ENCODE data around the gene HLF. TPM values are rescaled to one million over a fixed set of nuclear protein-coding genes. Genes with fewer than 3 reads are reported as not detected.

HLF gene
- total RNA-seq, 1 experiment from 2014 or later, result 0.13 TPM

- DNase-seq (ENCODE audit: low read depth, low spot score) (no peak), ATAC-seq (no peak)
- CTCF ChIA-PET, result no interaction called here
- in situ Hi-C loops (cut with HindIII; ENCODE audit: low pct_unique_long_range_greater_than_20kb, low sequenced_read_pairs), result no loop called here
- no peak overlapping the region for H3K4me3 ChIP-seq (ENCODE audit: low read depth in 2 of 2, low read length in 2 of 2)
- no peak for TF ChIP-seq POLR2AphosphoS5 (IDR thresholded peaks at IDR 0.05; ENCODE audit: low read depth, low read length)
- TF ChIP-seq, protein P1, sequence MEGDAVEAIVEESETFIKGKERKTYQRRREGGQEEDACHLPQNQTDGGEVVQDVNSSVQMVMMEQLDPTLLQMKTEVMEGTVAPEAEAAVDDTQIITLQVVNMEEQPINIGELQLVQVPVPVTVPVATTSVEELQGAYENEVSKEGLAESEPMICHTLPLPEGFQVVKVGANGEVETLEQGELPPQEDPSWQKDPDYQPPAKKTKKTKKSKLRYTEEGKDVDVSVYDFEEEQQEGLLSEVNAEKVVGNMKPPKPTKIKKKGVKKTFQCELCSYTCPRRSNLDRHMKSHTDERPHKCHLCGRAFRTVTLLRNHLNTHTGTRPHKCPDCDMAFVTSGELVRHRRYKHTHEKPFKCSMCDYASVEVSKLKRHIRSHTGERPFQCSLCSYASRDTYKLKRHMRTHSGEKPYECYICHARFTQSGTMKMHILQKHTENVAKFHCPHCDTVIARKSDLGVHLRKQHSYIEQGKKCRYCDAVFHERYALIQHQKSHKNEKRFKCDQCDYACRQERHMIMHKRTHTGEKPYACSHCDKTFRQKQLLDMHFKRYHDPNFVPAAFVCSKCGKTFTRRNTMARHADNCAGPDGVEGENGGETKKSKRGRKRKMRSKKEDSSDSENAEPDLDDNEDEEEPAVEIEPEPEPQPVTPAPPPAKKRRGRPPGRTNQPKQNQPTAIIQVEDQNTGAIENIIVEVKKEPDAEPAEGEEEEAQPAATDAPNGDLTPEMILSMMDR (IDR thresholded peaks at IDR 0.05), result no peak
- TF ChIP-seq, protein P2, sequence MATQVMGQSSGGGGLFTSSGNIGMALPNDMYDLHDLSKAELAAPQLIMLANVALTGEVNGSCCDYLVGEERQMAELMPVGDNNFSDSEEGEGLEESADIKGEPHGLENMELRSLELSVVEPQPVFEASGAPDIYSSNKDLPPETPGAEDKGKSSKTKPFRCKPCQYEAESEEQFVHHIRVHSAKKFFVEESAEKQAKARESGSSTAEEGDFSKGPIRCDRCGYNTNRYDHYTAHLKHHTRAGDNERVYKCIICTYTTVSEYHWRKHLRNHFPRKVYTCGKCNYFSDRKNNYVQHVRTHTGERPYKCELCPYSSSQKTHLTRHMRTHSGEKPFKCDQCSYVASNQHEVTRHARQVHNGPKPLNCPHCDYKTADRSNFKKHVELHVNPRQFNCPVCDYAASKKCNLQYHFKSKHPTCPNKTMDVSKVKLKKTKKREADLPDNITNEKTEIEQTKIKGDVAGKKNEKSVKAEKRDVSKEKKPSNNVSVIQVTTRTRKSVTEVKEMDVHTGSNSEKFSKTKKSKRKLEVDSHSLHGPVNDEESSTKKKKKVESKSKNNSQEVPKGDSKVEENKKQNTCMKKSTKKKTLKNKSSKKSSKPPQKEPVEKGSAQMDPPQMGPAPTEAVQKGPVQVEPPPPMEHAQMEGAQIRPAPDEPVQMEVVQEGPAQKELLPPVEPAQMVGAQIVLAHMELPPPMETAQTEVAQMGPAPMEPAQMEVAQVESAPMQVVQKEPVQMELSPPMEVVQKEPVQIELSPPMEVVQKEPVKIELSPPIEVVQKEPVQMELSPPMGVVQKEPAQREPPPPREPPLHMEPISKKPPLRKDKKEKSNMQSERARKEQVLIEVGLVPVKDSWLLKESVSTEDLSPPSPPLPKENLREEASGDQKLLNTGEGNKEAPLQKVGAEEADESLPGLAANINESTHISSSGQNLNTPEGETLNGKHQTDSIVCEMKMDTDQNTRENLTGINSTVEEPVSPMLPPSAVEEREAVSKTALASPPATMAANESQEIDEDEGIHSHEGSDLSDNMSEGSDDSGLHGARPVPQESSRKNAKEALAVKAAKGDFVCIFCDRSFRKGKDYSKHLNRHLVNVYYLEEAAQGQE (IDR thresholded peaks at IDR 0.05; ENCODE audit: insufficient read depth in 1 of 2, low read depth in 2 of 2, low read length in 1 of 2), result no peak
- no peak for TF ChIP-seq TCF7L2 (IDR thresholded peaks at IDR 0.05; ENCODE audit: low read depth, low read length)
- no peak for TF ChIP-seq SIN3A (IDR thresholded peaks at IDR 0.05; ENCODE audit: borderline replicate concordance, insufficient read depth, low read depth, low read length)
- intact Hi-C loops (cut with micrococcal nuclease; ENCODE audit: unreplicated experiment), result no loop called here
- no peaks in the 10 kb centered on the region for H3K4me1 ChIP-seq (ENCODE audit: control insufficient read depth, insufficient read depth, low read length)
- no TSS peak for BruUV-seq (replicated peaks)
- H3K27ac ChIP-seq (ENCODE audit: low read length), result no peak overlapping the region
- POLR2A ChIA-PET, result no interaction called here
- peaks cover 2% of the 10 kb centered on the region; the same call in 1 of the 2 replicates for H3K27me3 ChIP-seq (ENCODE audit: control insufficient read depth, insufficient read depth, low read length)
- H3K36me3 ChIP-seq (ENCODE audit: control insufficient read depth, insufficient read depth, low read length), result no peaks in the 10 kb centered on the region
- H3K9me3 ChIP-seq (ENCODE audit: control insufficient read depth, insufficient read depth, low read depth, low read length), result peaks cover 9% of the 10 kb centered on the region; the same call in 1 of the 2 replicates
Measured at GRCh38 chr17:55360971-55361370, 96.2 kb downstream of the HLF start.

- DNase-seq (ENCODE audit: low read depth, low spot score) (no peak), ATAC-seq (no peak)
- peaks cover 9% of the 10 kb centered on the region; the same call in 1 of the 2 replicates for H3K9me3 ChIP-seq (ENCODE audit: control insufficient read depth, insufficient read depth, low read depth, low read length)
- in situ Hi-C loops (cut with HindIII; ENCODE audit: low pct_unique_long_range_greater_than_20kb, low sequenced_read_pairs), result no loop called here
- no peaks in the 10 kb centered on the region for H3K36me3 ChIP-seq (ENCODE audit: control insufficient read depth, insufficient read depth, low read length)
- no TSS peak for BruUV-seq (replicated peaks)
- no peak overlapping the region for H3K4me3 ChIP-seq (ENCODE audit: low read depth in 2 of 2, low read length in 2 of 2)
- ChIA-PET POLR2A (no interaction called here), CTCF (no interaction called here)
- intact Hi-C loops (cut with micrococcal nuclease; ENCODE audit: unreplicated experiment), result no loop called here
- H3K4me1 ChIP-seq (ENCODE audit: control insufficient read depth, insufficient read depth, low read length), result no peaks in the 10 kb centered on the region
- H3K27ac ChIP-seq (ENCODE audit: low read length), result no peak overlapping the region
- TF ChIP-seq, protein P2 (IDR thresholded peaks at IDR 0.05; ENCODE audit: insufficient read depth in 1 of 2, low read depth in 2 of 2, low read length in 1 of 2), result no peak
- TF ChIP-seq POLR2AphosphoS5 (IDR thresholded peaks at IDR 0.05; ENCODE audit: low read depth, low read length) (no peak), SIN3A (IDR thresholded peaks at IDR 0.05; ENCODE audit: borderline replicate concordance, insufficient read depth, low read depth, low read length) (no peak), TCF7L2 (IDR thresholded peaks at IDR 0.05; ENCODE audit: low read depth, low read length) (no peak)
- TF ChIP-seq, protein P1 (IDR thresholded peaks at IDR 0.05), result no peak
- peaks cover 4% of the 10 kb centered on the region; the same call in 1 of the 2 replicates for H3K27me3 ChIP-seq (ENCODE audit: control insufficient read depth, insufficient read depth, low read length)
Measured at GRCh38 chr17:55363033-55363432, 98.3 kb downstream of the HLF start.

Measured in Panc1 (cell line).